C4-2B (cell line): ENCODE data around the gene ZNHIT3.
"Not testable (repeated sequence)": the region's sequence is repeated elsewhere in the genome, so short reads cannot be mapped to it uniquely, and the experiment has no call there.

Experiments used
- H3K27ac ChIP-seq: fragments of 450-650 bp; 2 replicates; pipeline ENCODE4 v1.5.1; 2017
- ZFX ChIP-seq: fragments of 450-650 bp; IDR thresholded peaks from 2 replicates; pipeline ENCODE4 v1.6.1; 2017
- TF ChIP-seq, protein P1 (sequence below): fragments of 450-650 bp; conservative IDR thresholded peaks from 2 replicates; pipeline ENCODE4 v1.5.1; 2017; ENCODE audit warnings: mild to moderate bottlenecking

The ZNHIT3 gene

DNA sequence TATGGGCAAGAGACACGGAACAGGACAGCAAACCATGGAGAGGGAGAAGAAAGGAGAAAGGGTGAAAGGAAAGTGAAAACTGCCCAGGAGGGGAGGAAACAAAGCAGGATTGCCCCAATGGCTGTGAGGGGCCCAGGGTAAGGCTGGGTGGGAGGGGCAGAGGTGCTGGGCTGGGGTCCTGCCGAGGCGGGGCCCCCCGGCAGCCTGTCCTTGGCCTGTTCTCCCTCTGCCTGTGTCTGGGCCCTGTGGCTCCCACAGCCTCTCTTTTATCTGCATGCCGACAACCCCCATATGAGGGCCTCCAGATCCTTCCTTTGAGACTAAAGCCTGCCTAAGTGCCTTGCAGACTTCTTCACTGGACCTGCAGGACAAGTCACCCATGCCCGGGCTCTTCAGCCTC is 15.5 kb downstream of the ZNHIT3 start:
- TF ChIP-seq ZFX, result no peak
- TF ChIP-seq, protein P1, sequence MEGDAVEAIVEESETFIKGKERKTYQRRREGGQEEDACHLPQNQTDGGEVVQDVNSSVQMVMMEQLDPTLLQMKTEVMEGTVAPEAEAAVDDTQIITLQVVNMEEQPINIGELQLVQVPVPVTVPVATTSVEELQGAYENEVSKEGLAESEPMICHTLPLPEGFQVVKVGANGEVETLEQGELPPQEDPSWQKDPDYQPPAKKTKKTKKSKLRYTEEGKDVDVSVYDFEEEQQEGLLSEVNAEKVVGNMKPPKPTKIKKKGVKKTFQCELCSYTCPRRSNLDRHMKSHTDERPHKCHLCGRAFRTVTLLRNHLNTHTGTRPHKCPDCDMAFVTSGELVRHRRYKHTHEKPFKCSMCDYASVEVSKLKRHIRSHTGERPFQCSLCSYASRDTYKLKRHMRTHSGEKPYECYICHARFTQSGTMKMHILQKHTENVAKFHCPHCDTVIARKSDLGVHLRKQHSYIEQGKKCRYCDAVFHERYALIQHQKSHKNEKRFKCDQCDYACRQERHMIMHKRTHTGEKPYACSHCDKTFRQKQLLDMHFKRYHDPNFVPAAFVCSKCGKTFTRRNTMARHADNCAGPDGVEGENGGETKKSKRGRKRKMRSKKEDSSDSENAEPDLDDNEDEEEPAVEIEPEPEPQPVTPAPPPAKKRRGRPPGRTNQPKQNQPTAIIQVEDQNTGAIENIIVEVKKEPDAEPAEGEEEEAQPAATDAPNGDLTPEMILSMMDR, result no peak

DNA sequence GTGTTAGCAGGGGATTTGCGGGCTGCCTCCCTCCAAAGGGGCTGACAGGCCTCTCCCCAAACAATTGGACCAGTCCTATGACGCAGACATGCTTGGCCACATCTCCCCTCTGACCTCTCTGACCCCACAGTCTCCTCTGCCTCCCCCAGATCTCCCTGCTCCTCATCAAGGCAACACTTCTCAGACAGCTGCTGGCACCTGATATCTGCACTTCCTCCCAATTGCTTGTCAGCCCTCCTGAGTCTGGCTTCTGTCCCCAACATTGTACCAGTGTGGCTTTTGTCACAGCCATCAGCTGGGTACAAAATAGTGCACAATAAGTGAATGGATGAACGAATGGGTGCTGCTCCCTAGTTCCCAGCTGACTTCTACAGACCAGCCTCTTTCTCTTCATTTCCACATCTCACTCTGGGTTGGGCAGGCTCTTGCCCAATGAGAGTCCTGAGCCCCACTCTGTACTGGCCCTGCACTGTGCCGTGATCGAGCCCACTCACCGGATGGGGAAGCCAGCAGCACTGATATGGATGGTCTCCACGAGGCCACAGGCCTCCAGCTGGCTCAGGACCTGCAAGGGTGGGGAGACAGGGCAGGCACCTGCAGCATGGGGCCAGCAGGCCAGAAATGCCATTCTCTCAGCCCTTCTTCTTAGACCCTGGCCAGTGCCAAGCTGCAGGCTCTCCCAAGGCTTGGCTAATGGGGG is 17.1 kb downstream of the ZNHIT3 start:
- H3K27ac ChIP-seq, result no peak overlapping the region
- no peak for TF ChIP-seq ZFX
- TF ChIP-seq, protein P1, result no peak

More for the DNA sequence above, 15.5 kb downstream of the ZNHIT3 start:
- no peak overlapping the region for H3K27ac ChIP-seq

DNA sequence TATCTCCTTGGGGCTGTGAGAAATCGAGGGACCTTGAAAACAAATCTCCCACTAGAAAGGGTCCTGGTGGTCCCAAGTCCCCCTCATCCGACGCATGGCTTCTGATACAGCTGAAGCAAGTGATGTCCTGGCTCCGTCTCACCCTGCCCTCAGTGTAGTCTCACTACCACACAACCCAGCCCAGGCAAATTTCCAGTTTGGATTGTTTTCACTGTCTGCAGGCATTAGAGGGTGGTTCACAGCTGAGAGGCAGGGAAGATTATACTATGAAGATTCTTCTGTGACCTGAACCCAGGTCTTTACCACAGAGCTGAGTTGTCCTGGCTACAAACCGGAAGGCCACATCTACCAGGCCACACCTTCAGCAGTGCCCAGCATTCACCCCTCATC is 17.7 kb downstream of the ZNHIT3 start:
- no peak for TF ChIP-seq ZFX
- TF ChIP-seq, protein P1, result no peak

DNA sequence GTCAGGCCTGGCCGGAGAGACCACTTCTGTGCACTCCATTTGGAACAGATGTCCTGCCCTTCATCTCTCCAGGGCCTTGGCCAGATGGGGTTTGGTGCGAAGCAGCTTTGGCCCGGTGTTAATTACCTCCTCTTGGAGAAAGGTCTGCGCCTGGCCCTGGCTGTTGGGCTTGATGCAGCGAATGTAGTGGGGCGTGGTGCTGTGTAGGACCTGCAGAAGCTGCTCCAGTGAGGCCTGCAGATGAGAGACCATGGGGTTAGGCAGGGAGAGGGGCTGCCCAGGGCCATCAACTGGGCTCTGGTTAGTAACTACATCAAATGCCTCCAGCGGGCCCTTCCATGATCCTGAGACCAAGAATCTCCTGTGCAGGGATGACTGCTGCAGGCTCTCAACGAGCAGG is 18.7 kb downstream of the ZNHIT3 start:
- no peak for TF ChIP-seq ZFX
- TF ChIP-seq, protein P1, result no peak
- H3K27ac ChIP-seq, result no peak overlapping the region

More for the DNA sequence above, 17.7 kb downstream of the ZNHIT3 start:
- no peak overlapping the region for H3K27ac ChIP-seq

DNA sequence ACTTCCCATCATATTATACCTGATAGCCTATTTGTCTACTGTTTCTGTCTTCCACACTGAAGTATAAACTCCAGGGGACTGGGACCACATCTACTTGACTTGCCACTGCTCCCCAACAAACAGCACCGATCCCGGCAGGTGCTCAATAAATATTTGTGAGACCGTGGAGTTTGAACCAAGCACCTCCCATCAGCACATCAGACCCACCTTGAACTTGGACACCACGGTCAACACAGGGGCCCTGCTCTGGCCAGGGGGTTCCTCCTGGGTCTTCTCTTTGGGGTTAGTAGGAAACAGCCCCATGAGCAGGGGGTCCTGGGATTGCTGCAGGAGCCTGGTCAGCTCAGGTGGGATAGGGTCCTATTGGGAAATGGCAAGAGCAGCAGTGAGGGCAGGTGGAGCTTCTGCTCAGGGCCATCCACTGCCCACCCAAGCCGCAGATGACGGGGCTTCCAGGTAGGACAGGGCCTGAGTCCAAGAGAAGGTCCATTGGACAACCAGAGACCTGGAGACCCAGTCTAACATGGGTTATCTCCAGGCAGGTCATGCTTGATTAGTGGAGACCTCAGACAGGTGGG is 19.9 kb downstream of the ZNHIT3 start:
- TF ChIP-seq, protein P1, result no peak
- no peak for TF ChIP-seq ZFX

DNA sequence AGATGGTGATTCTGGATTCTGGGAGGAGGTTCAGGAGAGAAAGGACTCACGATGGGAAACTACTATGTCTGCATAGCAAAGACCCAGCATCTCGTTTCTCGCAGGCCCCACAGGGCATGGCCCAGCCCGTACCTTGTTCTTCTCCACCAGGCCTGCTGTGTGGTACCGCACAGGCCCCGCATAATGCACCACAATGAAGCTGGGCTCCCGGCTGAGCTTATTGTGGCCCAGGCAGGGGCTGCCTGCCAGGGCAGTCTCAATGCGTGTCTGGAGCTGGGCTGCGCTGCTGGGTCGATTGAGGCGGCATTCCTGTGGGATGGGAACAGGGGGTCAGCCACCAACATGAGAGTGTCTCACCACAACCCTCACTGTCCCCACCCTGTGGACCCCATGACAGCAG is 20.4 kb downstream of the ZNHIT3 start:
- TF ChIP-seq, protein P1, result no peak
- TF ChIP-seq ZFX, result no peak
- no peak overlapping the region for H3K27ac ChIP-seq

More for the DNA sequence above, 19.9 kb downstream of the ZNHIT3 start:
- no peak overlapping the region for H3K27ac ChIP-seq

DNA sequence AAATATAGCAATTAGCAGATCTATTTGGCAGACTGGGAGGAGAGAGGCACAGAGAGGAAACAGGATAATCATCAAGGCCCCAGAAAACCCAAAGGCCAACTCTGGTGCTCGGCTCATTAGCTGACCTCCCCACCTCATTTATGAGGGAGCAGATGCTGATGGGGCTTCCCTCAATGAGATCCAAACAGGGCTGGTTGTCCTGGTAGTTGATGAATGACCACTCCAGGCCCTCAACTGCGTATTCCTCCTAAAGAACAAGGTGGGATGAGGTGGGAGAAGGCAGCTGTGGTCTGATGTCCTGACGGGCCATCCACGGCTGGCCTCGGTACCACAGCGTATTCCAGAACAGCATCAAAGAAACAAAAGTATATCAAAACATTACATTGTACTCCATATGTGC is 20.8 kb downstream of the ZNHIT3 start:
- TF ChIP-seq, protein P1, result no peak
- TF ChIP-seq ZFX, result no peak
- H3K27ac ChIP-seq, result no peak overlapping the region

DNA sequence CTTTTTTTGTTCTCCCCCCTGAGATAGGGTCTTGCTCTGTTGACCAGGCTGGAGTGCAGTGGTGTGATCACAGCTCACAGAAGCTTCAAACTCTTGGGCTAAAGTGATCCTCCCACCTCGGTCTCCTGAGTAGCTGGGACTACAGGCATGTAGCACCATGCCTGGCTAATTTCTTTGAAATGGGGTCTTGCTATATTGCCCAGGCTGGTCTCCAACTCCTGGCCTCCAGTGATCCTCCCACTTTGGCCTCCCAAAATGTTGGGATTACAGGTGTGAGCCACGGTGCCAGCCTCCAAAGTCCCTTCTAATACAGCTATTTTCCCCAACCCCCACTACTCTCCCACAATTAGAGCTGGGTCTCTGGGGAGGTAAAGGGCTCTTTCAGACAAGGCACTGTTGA is 22.0 kb downstream of the ZNHIT3 start:
- not testable (repeated sequence) for H3K27ac ChIP-seq
